ENCODE data around the gene CCDC39. TPM values are rescaled to one million over a fixed set of nuclear protein-coding genes. Genes with fewer than 3 reads are reported as not detected.

CCDC39 gene
- total and polyA plus RNA-seq, 11 donors, result not detected

DNA sequence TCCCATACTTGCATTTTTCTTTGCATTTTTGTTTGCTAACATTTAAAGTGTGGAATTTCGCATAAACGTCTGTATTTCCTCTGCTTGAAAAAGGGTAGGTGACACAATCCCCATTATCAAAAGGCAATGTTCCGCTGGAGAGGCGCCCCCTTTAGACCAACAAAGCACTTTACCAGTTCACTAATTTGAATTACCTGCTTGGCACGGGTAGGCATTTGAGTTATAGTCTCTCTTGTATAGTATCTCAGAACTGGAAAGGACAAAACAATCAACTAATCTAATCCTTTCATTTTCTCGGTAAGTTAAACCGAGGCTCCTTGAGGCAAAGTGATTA lies 775 bp upstream of the CCDC39 start:
- DNase-seq, result no peak
- Histone ChIP-seq H3K4me3 (peak overlapping the region; percentile 41 to 71 (median 56)), H3K4me1 (peaks cover 0 to 16% (median 13%) of the 10 kb centered on the region in 12 donors), H3K27ac (no peak overlapping the region), H3K9me3 (no peaks in the 10 kb centered on the region), H3K36me3 (no peaks in the 10 kb centered on the region), H3K27me3 (peaks cover 0 to 44% (median 7%) of the 10 kb centered on the region in 9 donors)
- intact Hi-C loops (cut with DNase I), result no loop called here
- ATAC-seq, result peak in 1 of 4 donors; percentile 34
- TF ChIP-seq POLR2A (IDR thresholded peaks at IDR 0.05), result no peak
- TF ChIP-seq, protein P1, sequence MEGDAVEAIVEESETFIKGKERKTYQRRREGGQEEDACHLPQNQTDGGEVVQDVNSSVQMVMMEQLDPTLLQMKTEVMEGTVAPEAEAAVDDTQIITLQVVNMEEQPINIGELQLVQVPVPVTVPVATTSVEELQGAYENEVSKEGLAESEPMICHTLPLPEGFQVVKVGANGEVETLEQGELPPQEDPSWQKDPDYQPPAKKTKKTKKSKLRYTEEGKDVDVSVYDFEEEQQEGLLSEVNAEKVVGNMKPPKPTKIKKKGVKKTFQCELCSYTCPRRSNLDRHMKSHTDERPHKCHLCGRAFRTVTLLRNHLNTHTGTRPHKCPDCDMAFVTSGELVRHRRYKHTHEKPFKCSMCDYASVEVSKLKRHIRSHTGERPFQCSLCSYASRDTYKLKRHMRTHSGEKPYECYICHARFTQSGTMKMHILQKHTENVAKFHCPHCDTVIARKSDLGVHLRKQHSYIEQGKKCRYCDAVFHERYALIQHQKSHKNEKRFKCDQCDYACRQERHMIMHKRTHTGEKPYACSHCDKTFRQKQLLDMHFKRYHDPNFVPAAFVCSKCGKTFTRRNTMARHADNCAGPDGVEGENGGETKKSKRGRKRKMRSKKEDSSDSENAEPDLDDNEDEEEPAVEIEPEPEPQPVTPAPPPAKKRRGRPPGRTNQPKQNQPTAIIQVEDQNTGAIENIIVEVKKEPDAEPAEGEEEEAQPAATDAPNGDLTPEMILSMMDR (IDR thresholded peaks at IDR 0.05), result peak in 4 of 12 donors; percentile 15 to 32 (median 24)
- 1 to 3% (median 2%) methylated on average over 7 of the region's 7 CpGs for WGBS, 4 donors

DNA sequence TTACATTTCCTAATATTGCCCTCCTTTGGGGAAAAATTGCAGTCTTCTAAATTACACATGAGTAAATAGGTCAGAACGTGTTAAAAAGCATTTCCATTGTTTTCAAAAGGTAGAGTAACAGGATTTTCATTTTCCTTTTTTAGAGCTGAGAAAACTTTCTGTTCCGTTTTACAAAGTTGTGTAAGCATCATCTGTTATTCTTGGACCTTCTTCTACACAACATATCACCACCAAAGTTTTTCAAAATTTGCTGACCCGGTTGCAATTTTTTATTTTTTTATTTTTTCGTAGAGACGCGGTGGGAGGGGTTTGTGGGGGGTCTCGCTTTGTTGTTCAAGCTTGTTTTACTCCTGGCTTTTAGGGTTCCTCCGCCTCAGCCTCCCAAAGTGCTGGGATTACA lies 1.1 kb downstream of the CCDC39 start:
- intact Hi-C loops (cut with DNase I), result no loop called here
- Histone ChIP-seq H3K27me3 (peaks cover 0 to 44% (median 7%) of the 10 kb centered on the region in 9 donors), H3K36me3 (no peaks in the 10 kb centered on the region), H3K4me1 (peaks cover 0 to 16% (median 13%) of the 10 kb centered on the region in 12 donors), H3K4me3 (peak overlapping the region in 1 of 12 donors; percentile 61), H3K9me3 (no peaks in the 10 kb centered on the region), H3K27ac (no peak overlapping the region)
- WGBS, 4 donors, result 16 to 23% (median 18%) methylated on average over 8 of the region's 8 CpGs
- DNase-seq, result no peak
- ATAC-seq, result no peak
- TF ChIP-seq POLR2A (IDR thresholded peaks at IDR 0.05), result no peak
- TF ChIP-seq, protein P1 (IDR thresholded peaks at IDR 0.05), result no peak

DNA sequence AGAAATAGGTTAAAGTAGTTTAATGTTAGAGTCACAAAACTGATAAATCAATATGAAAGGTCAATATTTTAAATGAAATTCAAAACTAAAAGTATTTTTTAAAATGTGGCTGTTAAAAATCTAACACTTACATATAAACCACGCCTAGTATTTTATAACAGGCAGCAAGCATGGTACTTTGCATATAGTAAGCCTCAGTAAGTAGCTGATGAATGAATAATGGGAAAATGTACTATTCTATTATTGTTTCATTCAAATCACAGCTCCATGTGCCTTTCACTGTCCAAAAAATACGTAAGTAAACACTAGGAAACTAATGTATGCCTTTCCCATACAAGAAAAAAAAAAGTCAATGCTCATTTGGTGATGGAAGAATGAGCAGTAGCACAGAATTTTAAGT lies 17.8 kb downstream of the CCDC39 start:
- no peak for ATAC-seq
- H3K4me3 ChIP-seq, result no peak overlapping the region
- 52 to 59% (median 56%) methylated on average over 2 of the region's 2 CpGs for WGBS, 4 donors

DNA sequence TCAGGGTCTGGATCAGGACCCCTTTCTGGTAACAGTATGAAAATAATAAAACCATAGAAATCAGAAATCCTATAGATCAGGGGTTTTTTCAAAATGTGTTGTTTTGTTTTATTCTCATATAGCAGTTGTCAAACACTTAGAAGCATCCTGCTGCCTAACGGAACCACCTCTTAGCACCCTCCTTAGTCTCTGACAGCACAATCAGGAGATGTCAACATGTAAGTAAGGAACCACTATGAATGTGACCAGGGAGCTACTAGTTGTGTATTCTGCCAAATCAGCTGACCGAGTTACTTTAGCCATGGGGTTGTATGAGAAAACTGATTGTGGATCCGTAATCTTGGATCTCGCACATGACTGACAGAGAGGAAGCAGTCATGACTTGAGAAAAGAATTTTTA lies 22.2 kb downstream of the CCDC39 start:
- WGBS, 4 donors, result 41 to 51% (median 49%) methylated on average over 4 of the region's 4 CpGs
- Histone ChIP-seq H3K36me3 (no peaks in the 10 kb centered on the region), H3K4me1 (no peaks in the 10 kb centered on the region), H3K27me3 (no peaks in the 10 kb centered on the region), H3K4me3 (peak overlapping the region in 1 of 12 donors; percentile 7), H3K27ac (no peak overlapping the region), H3K9me3 (no peaks in the 10 kb centered on the region)
- DNase-seq, result no peak
- TF ChIP-seq, protein P1 (IDR thresholded peaks at IDR 0.05), result no peak
- TF ChIP-seq POLR2A (IDR thresholded peaks at IDR 0.05), result no peak
- intact Hi-C loops (cut with DNase I), result no loop called here
- ATAC-seq, result no peak

More for the DNA sequence above, 17.8 kb downstream of the CCDC39 start:
- H3K27me3 ChIP-seq, result no peaks in the 10 kb centered on the region
- DNase-seq, result no peak
- TF ChIP-seq, protein P1 (IDR thresholded peaks at IDR 0.05), result no peak
- no peak for TF ChIP-seq POLR2A (IDR thresholded peaks at IDR 0.05)
- intact Hi-C loops (cut with DNase I), result no loop called here
- no peak overlapping the region for H3K27ac ChIP-seq
- H3K9me3 ChIP-seq, result no peaks in the 10 kb centered on the region
- H3K36me3 ChIP-seq, result no peaks in the 10 kb centered on the region
- H3K4me1 ChIP-seq, result no peaks in the 10 kb centered on the region

All from heart left ventricle (tissue), 16 donors.